OCI-LY1 (cell line): ENCODE results near the gene ANTXR1.

Experiments
- H2AFZ ChIP-seq: fragments of 200-600 bp; sonication (generic), shearing (Covaris generic); 2 replicates; pipeline ENCODE4 v1.6.0; 2014; ENCODE audit warnings: antibody characterized with exemption, mild to moderate bottlenecking, low read length
- H3F3A ChIP-seq: fragments of 200-600 bp; sonication (generic), shearing (Covaris generic); 2 replicates; pipeline ENCODE4 v1.6.0; 2014; ENCODE audit warnings: mild to moderate bottlenecking, antibody characterized with exemption, low read length, moderate library complexity; ENCODE audit not compliant: insufficient read depth
- H3K27ac ChIP-seq: fragments of 200-600 bp; sonication (generic); 2 replicates; pipeline ENCODE4 v1.5.1; 2014; ENCODE audit warnings: low read length, mixed run types, mild to moderate bottlenecking, low read depth; ENCODE audit not compliant: poor library complexity, severe bottlenecking
- H3K27me3 ChIP-seq: fragments of 200-600 bp; sonication (generic); 2 replicates; pipeline ENCODE4 v1.6.0; 2014; ENCODE audit warnings: antibody characterized with exemption, mild to moderate bottlenecking, low read length, moderate library complexity; ENCODE audit not compliant: insufficient read depth
- H3K36me3 ChIP-seq: fragments of 200-600 bp; sonication (generic); 2 replicates; pipeline ENCODE4 v1.6.1; 2014; ENCODE audit warnings: mild to moderate bottlenecking, antibody characterized with exemption, low read length, moderate library complexity, mixed read lengths; ENCODE audit not compliant: insufficient read depth
- H3K4me1 ChIP-seq: fragments of 200-600 bp; sonication (generic); 2 replicates; pipeline ENCODE4 v1.5.1; 2014; ENCODE audit warnings: mild to moderate bottlenecking, low read length, moderate library complexity; ENCODE audit not compliant: insufficient read depth, severe bottlenecking
- H3K4me2 ChIP-seq: fragments of 200-600 bp; sonication (generic), shearing (Covaris generic); 2 replicates; pipeline ENCODE4 v1.6.1; 2014; ENCODE audit warnings: low read length
- H3K4me3 ChIP-seq: fragments of 200-600 bp; sonication (generic); 2 replicates; pipeline ENCODE4 v1.5.1; 2014; ENCODE audit warnings: low read length, low read depth, mild to moderate bottlenecking, mixed read lengths; ENCODE audit not compliant: poor library complexity, severe bottlenecking
- H3K79me2 ChIP-seq: fragments of 200-600 bp; shearing (Covaris generic); 2 replicates; pipeline ENCODE4 v1.6.1; 2016; ENCODE audit warnings: mixed run types, low read length, mixed read lengths; ENCODE audit not compliant: insufficient read depth
- H3K9ac ChIP-seq: fragments of 200-600 bp; sonication (generic), shearing (Covaris generic); 2 replicates; pipeline ENCODE4 v1.6.1; 2014; ENCODE audit warnings: mild to moderate bottlenecking, low read length, mixed read lengths
- H3K9me2 ChIP-seq: fragments of 200-600 bp; sonication (generic), shearing (Covaris generic); 2 replicates; pipeline ENCODE4 v1.6.1; 2014; ENCODE audit warnings: low read depth, mild to moderate bottlenecking, low read length, mixed read lengths
- H3K9me3 ChIP-seq: fragments of 200-600 bp; shearing (Covaris generic); 2 replicates; pipeline ENCODE4 v1.6.1; 2014; ENCODE audit warnings: low read length, mixed read lengths
- H4K20me1 ChIP-seq: fragments of 200-600 bp; sonication (generic), shearing (Covaris generic); 2 replicates; pipeline ENCODE4 v1.6.0; 2016; ENCODE audit warnings: mild to moderate bottlenecking, low read length; ENCODE audit not compliant: insufficient read depth
- EZH2 ChIP-seq: fragments of 200-600 bp; sonication (generic), shearing (Covaris generic); IDR thresholded peaks from 2 replicates; pipeline ENCODE4 v1.8.0; 2017; ENCODE audit warnings: borderline replicate concordance, mixed run types, mild to moderate bottlenecking, antibody characterized with exemption, low read length, moderate library complexity, mixed read lengths
- TF ChIP-seq, protein P1 (sequence below): fragments of 200-600 bp; sonication (generic), shearing (Covaris generic); IDR thresholded peaks from 2 replicates; pipeline ENCODE4 v1.5.1; 2017; ENCODE audit warnings: mild to moderate bottlenecking, antibody characterized with exemption, low read length, moderate library complexity, mixed read lengths

ANTXR1 gene

DNA sequence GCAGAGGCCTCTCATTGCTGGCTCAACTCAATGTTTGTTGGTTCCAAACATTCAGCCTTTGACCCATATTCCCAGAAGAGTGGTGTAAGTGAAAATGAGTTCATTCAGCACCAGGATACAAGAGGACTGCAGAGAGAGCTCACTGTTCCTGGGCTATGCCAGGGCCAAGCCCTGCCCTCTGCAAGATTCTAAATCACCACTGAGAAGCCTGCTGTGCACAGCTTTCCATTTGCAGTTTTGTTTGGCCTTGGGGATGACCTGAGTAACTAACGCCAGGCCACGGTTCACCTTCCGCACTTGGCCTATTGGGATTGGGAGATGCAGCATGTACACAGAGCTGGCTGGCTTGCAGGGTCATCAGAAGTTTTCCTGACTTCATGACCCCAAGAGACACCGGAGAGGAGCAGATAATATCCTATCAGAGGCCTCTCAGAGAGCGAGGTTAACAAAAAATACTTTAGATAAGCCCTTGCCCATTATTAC lies 25.9 kb upstream of the ANTXR1 start:
- H3K36me3 ChIP-seq: no peaks in the 10 kb centered on the region
- no peaks in the 10 kb centered on the region for H3K79me2 ChIP-seq
- H3K27me3 ChIP-seq: no peaks in the 10 kb centered on the region
- no peaks in the 10 kb centered on the region for H3F3A ChIP-seq
- no peak overlapping the region for H3K4me3 ChIP-seq
- H3K4me2 ChIP-seq: no peak overlapping the region
- no peak overlapping the region for H3K27ac ChIP-seq
- no peak overlapping the region for H2AFZ ChIP-seq
- no peaks in the 10 kb centered on the region for H3K9me2 ChIP-seq
- no peak for TF ChIP-seq EZH2
- TF ChIP-seq, protein P1, sequence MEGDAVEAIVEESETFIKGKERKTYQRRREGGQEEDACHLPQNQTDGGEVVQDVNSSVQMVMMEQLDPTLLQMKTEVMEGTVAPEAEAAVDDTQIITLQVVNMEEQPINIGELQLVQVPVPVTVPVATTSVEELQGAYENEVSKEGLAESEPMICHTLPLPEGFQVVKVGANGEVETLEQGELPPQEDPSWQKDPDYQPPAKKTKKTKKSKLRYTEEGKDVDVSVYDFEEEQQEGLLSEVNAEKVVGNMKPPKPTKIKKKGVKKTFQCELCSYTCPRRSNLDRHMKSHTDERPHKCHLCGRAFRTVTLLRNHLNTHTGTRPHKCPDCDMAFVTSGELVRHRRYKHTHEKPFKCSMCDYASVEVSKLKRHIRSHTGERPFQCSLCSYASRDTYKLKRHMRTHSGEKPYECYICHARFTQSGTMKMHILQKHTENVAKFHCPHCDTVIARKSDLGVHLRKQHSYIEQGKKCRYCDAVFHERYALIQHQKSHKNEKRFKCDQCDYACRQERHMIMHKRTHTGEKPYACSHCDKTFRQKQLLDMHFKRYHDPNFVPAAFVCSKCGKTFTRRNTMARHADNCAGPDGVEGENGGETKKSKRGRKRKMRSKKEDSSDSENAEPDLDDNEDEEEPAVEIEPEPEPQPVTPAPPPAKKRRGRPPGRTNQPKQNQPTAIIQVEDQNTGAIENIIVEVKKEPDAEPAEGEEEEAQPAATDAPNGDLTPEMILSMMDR: no peak
- no peak overlapping the region for H3K9ac ChIP-seq
- no peaks in the 10 kb centered on the region for H3K4me1 ChIP-seq
- no peaks in the 10 kb centered on the region for H3K9me3 ChIP-seq
- H4K20me1 ChIP-seq: no peaks in the 10 kb centered on the region

DNA sequence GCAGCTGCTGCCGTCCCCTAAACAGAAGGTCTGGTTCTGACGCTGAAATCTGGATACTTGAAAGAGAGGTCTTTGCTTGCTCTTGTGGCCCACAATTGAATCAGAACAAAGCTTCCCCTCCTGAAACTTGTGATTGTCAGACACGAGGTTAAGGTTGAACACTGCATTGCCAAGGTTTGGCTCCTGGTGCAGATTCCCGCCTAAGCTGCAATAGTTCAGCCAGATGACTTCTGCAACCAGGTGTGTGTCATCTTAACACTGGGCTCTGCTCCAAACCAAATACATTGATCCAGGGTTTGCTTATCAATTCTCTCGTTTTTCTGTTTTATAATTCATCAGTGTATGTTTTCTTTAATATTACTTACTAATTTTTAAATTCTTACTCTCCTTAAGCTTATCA lies 23.9 kb upstream of the ANTXR1 start:
- H3K4me1 ChIP-seq: no peaks in the 10 kb centered on the region
- H3F3A ChIP-seq: no peaks in the 10 kb centered on the region
- no peak overlapping the region for H2AFZ ChIP-seq
- no peaks in the 10 kb centered on the region for H3K9me3 ChIP-seq
- H3K9me2 ChIP-seq: no peaks in the 10 kb centered on the region
- H3K27ac ChIP-seq: no peak overlapping the region
- no peaks in the 10 kb centered on the region for H3K36me3 ChIP-seq
- no peak for TF ChIP-seq EZH2
- TF ChIP-seq, protein P1: no peak
- H4K20me1 ChIP-seq: no peaks in the 10 kb centered on the region
- H3K9ac ChIP-seq: no peak overlapping the region
- no peaks in the 10 kb centered on the region for H3K79me2 ChIP-seq
- H3K27me3 ChIP-seq: no peaks in the 10 kb centered on the region
- no peak overlapping the region for H3K4me3 ChIP-seq
- no peak overlapping the region for H3K4me2 ChIP-seq

DNA sequence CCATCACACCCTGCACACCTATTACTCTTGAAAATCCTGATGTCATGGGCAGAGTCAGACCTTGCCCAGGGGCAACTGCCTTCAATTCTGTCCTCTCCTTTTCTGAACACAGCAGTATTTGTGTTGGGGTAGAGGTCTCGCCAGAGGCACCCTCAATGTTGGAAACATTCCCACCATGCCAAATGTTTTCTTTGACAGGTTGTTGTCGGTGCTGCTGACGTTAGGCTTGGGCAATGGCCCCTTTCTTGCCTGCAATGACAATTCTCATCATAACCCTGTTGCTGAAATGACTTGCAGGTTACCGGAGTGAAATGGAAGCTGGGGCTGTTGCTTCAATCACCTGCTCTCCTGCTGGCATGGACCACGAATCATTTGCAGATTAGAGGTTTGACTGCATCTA lies 20.6 kb upstream of the ANTXR1 start:
- no peaks in the 10 kb centered on the region for H3K79me2 ChIP-seq
- no peaks in the 10 kb centered on the region for H3K36me3 ChIP-seq
- no peaks in the 10 kb centered on the region for H3K27me3 ChIP-seq
- H3K9ac ChIP-seq: no peak overlapping the region
- no peaks in the 10 kb centered on the region for H3K4me1 ChIP-seq
- no peak overlapping the region for H3K4me3 ChIP-seq
- no peak overlapping the region for H2AFZ ChIP-seq
- no peaks in the 10 kb centered on the region for H3K9me2 ChIP-seq
- TF ChIP-seq, protein P1: no peak
- TF ChIP-seq EZH2: no peak
- H3K27ac ChIP-seq: no peak overlapping the region
- no peaks in the 10 kb centered on the region for H3F3A ChIP-seq
- no peak overlapping the region for H3K4me2 ChIP-seq
- no peaks in the 10 kb centered on the region for H4K20me1 ChIP-seq
- no peaks in the 10 kb centered on the region for H3K9me3 ChIP-seq
